ENCODE data around the gene PSME1.

The PSME1 gene

GRCh38 chr14:24177041-24177825, 41.2 kb downstream of the PSME1 start:
- ATAC-seq = no peak

- no peak for ATAC-seq
These were observed 41.9 kb downstream of the PSME1 start for GRCh38 chr14:24177891-24178290.

GRCh38 chr14:24178399-24179178, 42.6 kb downstream of the PSME1 start:
- no peak for ATAC-seq

- no peak for ATAC-seq
These were observed 43.4 kb downstream of the PSME1 start for GRCh38 chr14:24179294-24179960.

GRCh38 chr14:24179961-24180796, 44.2 kb downstream of the PSME1 start:
- ATAC-seq = peak in 1 of 2 donors; percentile 6

GRCh38 chr14:24181371-24182077, 45.5 kb downstream of the PSME1 start:
- no peak for ATAC-seq

- no peak for ATAC-seq
These were observed 46.3 kb downstream of the PSME1 start for GRCh38 chr14:24182110-24182882.

- ATAC-seq = no peak
These were observed 47.1 kb downstream of the PSME1 start for GRCh38 chr14:24183014-24183481.

GRCh38 chr14:24184104-24184970, 48.3 kb downstream of the PSME1 start:
- ATAC-seq = no peak

- ATAC-seq = no peak
These were observed 49.0 kb downstream of the PSME1 start for GRCh38 chr14:24185026-24185425.

- ATAC-seq = no peak
These were observed 49.7 kb downstream of the PSME1 start for GRCh38 chr14:24185741-24186140.

GRCh38 chr14:24186831-24187538, 51.0 kb downstream of the PSME1 start:
- ATAC-seq = no peak

- ATAC-seq = no peak
These were observed 51.5 kb downstream of the PSME1 start for GRCh38 chr14:24187539-24187915.

All from activated CD4-positive, CD25-positive, alpha-beta regulatory T cell treated with anti-CD3 and anti-CD28 coated beads, Interleukin-2, amount 50 U/mL, for 24 hours (primary cell).